ENCODE data around the gene DNAJB9.

The DNAJB9 gene

DNA sequence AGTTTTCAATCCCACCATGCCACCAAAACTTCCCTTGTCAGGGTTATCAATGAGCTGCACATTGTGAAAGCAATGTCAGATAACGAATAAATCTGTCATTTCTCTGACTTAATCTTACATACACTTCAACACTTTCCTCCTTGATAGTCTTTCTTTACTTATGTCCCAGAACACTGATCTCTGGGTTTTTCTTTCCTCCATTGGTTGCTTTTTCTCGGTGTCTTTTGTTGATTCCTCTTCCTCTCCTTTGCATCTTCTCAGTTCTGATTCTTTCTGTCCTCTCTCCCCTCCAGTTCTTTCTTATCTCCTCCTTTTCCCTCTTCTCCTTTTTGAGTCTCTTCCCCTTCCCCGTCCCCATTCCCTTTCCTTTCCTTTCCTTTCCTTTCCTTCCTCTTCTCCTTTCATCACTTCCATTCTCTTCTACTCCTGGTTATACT lies 16.6 kb downstream of the DNAJB9 start:
- Histone ChIP-seq H3K36me3 (ENCODE audit: low read depth) (no peaks in the 10 kb centered on the region), H3K4me1 (ENCODE audit: insufficient read depth, poor library complexity, severe bottlenecking) (peaks cover 6% of the 10 kb centered on the region), H3K27me3 (ENCODE audit: insufficient read depth, poor library complexity, severe bottlenecking) (no peaks in the 10 kb centered on the region), H3K9me3 (ENCODE audit: severe bottlenecking) (no peaks in the 10 kb centered on the region), H3K27ac (ENCODE audit: poor library complexity, severe bottlenecking) (no peak overlapping the region), H3K4me3 (ENCODE audit: severe bottlenecking) (no peak overlapping the region)
- no peak for DNase-seq (ENCODE audit: low spot score)
- TF ChIP-seq, protein P1, sequence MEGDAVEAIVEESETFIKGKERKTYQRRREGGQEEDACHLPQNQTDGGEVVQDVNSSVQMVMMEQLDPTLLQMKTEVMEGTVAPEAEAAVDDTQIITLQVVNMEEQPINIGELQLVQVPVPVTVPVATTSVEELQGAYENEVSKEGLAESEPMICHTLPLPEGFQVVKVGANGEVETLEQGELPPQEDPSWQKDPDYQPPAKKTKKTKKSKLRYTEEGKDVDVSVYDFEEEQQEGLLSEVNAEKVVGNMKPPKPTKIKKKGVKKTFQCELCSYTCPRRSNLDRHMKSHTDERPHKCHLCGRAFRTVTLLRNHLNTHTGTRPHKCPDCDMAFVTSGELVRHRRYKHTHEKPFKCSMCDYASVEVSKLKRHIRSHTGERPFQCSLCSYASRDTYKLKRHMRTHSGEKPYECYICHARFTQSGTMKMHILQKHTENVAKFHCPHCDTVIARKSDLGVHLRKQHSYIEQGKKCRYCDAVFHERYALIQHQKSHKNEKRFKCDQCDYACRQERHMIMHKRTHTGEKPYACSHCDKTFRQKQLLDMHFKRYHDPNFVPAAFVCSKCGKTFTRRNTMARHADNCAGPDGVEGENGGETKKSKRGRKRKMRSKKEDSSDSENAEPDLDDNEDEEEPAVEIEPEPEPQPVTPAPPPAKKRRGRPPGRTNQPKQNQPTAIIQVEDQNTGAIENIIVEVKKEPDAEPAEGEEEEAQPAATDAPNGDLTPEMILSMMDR (IDR thresholded peaks at IDR 0.05; ENCODE audit: poor library complexity, severe bottlenecking) = no peak
- no peak for ATAC-seq (ENCODE audit: low read depth)

DNA sequence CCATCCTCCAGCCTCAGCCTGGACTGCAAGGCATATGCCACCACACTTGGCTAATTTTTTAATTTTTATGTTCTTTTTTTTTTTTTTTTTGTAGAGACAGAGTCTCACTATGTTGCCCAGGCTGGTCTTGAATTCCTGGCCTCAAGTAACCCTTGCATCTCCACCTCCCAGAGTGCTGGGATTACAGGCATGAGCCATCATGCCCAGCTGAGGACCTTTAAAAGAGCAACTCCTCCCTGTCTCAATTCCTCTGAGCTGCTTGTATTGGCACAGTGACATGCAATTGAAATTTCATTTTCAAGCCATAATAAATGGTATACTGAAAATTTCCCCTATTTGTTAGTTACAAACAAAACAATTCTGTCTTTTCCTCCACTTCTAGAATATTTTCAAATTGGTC lies 19.5 kb downstream of the DNAJB9 start:
- Histone ChIP-seq H3K36me3 (ENCODE audit: low read depth) (no peaks in the 10 kb centered on the region), H3K27ac (ENCODE audit: poor library complexity, severe bottlenecking) (no peak overlapping the region), H3K4me3 (ENCODE audit: severe bottlenecking) (no peak overlapping the region), H3K27me3 (ENCODE audit: insufficient read depth, poor library complexity, severe bottlenecking) (no peaks in the 10 kb centered on the region), H3K4me1 (ENCODE audit: insufficient read depth, poor library complexity, severe bottlenecking) (no peaks in the 10 kb centered on the region), H3K9me3 (ENCODE audit: severe bottlenecking) (no peaks in the 10 kb centered on the region)
- TF ChIP-seq, protein P1 (IDR thresholded peaks at IDR 0.05; ENCODE audit: poor library complexity, severe bottlenecking) = no peak
- no peak for DNase-seq (ENCODE audit: low spot score)
- no peak for ATAC-seq (ENCODE audit: low read depth)

DNA sequence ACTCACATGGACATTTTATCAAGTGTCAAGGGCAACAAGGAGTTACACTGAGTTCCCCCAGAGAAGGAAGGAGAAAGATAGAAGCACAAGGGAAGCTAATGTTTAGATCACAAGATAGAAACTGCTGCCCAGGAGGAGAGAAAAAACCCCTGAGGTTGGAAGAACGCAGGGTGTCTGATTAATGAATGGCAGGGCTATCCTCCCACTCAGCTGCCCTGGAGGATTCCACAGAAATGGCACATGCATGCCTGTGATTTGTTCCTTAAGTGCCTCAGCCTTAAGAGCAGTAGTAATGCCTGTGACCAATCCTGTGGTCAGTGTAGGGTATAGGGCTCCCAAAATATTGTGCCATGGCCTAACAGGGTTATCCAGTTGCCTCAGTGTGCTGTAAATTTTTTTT lies 20.2 kb downstream of the DNAJB9 start:
- H3K9me3 ChIP-seq (ENCODE audit: severe bottlenecking) = no peaks in the 10 kb centered on the region
- TF ChIP-seq, protein P1 (IDR thresholded peaks at IDR 0.05; ENCODE audit: poor library complexity, severe bottlenecking) = no peak
- no peaks in the 10 kb centered on the region for H3K36me3 ChIP-seq (ENCODE audit: low read depth)
- H3K4me3 ChIP-seq (ENCODE audit: severe bottlenecking) = no peak overlapping the region
- ATAC-seq (ENCODE audit: low read depth) (no peak), DNase-seq (ENCODE audit: low spot score) (no peak)
- no peaks in the 10 kb centered on the region for H3K27me3 ChIP-seq (ENCODE audit: insufficient read depth, poor library complexity, severe bottlenecking)
- no peaks in the 10 kb centered on the region for H3K4me1 ChIP-seq (ENCODE audit: insufficient read depth, poor library complexity, severe bottlenecking)
- H3K27ac ChIP-seq (ENCODE audit: poor library complexity, severe bottlenecking) = no peak overlapping the region

DNA sequence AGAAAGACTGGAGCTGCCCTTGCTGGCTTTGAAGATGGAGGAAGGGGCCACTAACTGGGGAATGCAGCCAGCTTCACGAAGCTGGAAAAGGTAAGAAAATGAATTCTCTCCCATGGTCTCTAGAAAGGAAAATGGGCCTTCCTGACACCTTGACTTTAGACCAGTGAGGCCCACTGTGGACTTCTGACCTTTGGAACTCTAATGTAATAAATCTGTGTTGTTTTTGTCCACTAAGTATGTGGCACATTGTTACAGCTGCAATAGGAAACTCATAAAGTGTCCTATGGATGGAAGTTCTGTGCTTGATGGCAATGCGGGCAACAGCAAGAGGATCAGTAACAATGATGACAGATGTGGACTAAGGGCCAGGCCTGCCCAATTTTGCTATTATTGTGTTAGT lies 20.9 kb downstream of the DNAJB9 start:
- TF ChIP-seq, protein P1 (IDR thresholded peaks at IDR 0.05; ENCODE audit: poor library complexity, severe bottlenecking) = no peak
- DNase-seq (ENCODE audit: low spot score) = no peak

DNA sequence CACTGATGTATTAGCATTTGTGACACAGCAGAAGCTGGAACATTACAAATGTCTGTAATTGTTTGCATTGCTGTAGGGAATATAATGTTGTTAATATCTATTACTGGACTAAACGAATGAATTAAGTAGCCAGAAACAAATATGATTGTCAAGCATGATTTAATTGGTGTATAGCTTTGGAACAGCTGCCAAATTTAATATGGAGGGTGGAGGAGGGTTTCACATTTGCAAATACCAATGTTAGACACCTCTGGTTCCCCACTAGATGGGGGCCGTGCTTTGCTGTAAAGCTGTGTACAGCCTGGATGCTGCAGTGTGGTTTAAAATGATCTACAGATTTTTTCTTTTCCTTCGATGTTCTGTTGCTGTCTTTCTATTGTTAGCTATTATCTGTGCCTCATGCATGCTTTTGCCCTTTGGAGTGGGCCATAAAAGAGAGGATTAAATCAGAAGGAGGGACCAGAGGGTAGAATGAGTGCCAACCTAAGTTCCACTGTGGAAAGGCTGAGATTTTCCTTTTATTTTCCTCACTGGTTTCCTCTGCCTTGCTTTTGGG lies 23.1 kb downstream of the DNAJB9 start:
- Histone ChIP-seq H3K36me3 (ENCODE audit: low read depth) (no peaks in the 10 kb centered on the region), H3K4me1 (ENCODE audit: insufficient read depth, poor library complexity, severe bottlenecking) (no peaks in the 10 kb centered on the region), H3K4me3 (ENCODE audit: severe bottlenecking) (no peak overlapping the region), H3K9me3 (ENCODE audit: severe bottlenecking) (no peaks in the 10 kb centered on the region), H3K27ac (ENCODE audit: poor library complexity, severe bottlenecking) (no peak overlapping the region), H3K27me3 (ENCODE audit: insufficient read depth, poor library complexity, severe bottlenecking) (no peaks in the 10 kb centered on the region)
- DNase-seq (ENCODE audit: low spot score) (no peak), ATAC-seq (ENCODE audit: low read depth) (peak; percentile 79)
- TF ChIP-seq, protein P1 (IDR thresholded peaks at IDR 0.05; ENCODE audit: poor library complexity, severe bottlenecking) = peak; percentile 43

More for the DNA sequence above, 20.9 kb downstream of the DNAJB9 start:
- Histone ChIP-seq H3K36me3 (ENCODE audit: low read depth) (no peaks in the 10 kb centered on the region), H3K27me3 (ENCODE audit: insufficient read depth, poor library complexity, severe bottlenecking) (no peaks in the 10 kb centered on the region), H3K4me3 (ENCODE audit: severe bottlenecking) (no peak overlapping the region), H3K9me3 (ENCODE audit: severe bottlenecking) (no peaks in the 10 kb centered on the region), H3K27ac (ENCODE audit: poor library complexity, severe bottlenecking) (no peak overlapping the region), H3K4me1 (ENCODE audit: insufficient read depth, poor library complexity, severe bottlenecking) (no peaks in the 10 kb centered on the region)
- no peak for ATAC-seq (ENCODE audit: low read depth)

All from RWPE2 (cell line).